Measurements from ENCODE around the gene HSPA12A. TPM values are rescaled to one million over a fixed set of nuclear protein-coding genes. Genes with fewer than 3 reads are reported as not detected.

Gene HSPA12A
- total RNA-seq, 2 donors from 2014 or later, result 13.9 to 15.4 TPM

GRCh38 chr10:116722736-116723427 lies 19.5 kb downstream of the HSPA12A start:
- WGBS, 2 experiments (ENCODE audit: insufficient coverage in 1 of 2, insufficient read length in 1 of 2), result 89 to 100% methylated on average over 3 to 6 of the region's 6 CpGs
- Histone ChIP-seq H3K27me3 (ENCODE audit: control insufficient read depth, insufficient read depth, low read length, poor library complexity, severe bottlenecking) (no peaks in the 10 kb centered on the region), H3K9ac (ENCODE audit: extremely low read depth, low read length, poor library complexity, severe bottlenecking) (no peak overlapping the region), H3K27ac (ENCODE audit: low read depth, low read length) (no peak overlapping the region), H3K36me3 (ENCODE audit: control insufficient read depth, insufficient read depth, low read length) (no peaks in the 10 kb centered on the region), H3K4me1 (ENCODE audit: control insufficient read depth, insufficient read depth, low read length) (peaks cover 5% of the 10 kb centered on the region), H3K9me3 (ENCODE audit: control insufficient read depth, low read length) (no peaks in the 10 kb centered on the region), H3K4me3 (ENCODE audit: low read length) (no peak overlapping the region)
- Mint-ChIP-seq H3K9me3 (no peaks in the 10 kb centered on the region), H3K4me1 (peaks cover 21% of the 10 kb centered on the region), H3K27ac (no peak overlapping the region), H3K4me3 (no peak overlapping the region), H3K36me3 (ENCODE audit: low read depth) (no peaks in the 10 kb centered on the region), H3K27me3 (ENCODE audit: insufficient read depth) (no peaks in the 10 kb centered on the region)
- TF ChIP-seq, protein P1, sequence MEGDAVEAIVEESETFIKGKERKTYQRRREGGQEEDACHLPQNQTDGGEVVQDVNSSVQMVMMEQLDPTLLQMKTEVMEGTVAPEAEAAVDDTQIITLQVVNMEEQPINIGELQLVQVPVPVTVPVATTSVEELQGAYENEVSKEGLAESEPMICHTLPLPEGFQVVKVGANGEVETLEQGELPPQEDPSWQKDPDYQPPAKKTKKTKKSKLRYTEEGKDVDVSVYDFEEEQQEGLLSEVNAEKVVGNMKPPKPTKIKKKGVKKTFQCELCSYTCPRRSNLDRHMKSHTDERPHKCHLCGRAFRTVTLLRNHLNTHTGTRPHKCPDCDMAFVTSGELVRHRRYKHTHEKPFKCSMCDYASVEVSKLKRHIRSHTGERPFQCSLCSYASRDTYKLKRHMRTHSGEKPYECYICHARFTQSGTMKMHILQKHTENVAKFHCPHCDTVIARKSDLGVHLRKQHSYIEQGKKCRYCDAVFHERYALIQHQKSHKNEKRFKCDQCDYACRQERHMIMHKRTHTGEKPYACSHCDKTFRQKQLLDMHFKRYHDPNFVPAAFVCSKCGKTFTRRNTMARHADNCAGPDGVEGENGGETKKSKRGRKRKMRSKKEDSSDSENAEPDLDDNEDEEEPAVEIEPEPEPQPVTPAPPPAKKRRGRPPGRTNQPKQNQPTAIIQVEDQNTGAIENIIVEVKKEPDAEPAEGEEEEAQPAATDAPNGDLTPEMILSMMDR (conservative IDR thresholded peaks at IDR 0.05), result no peak
- peak; percentile 31 for DNase-seq

- H3K9me3 ChIP-seq (ENCODE audit: control insufficient read depth, low read length), result no peaks in the 10 kb centered on the region
- H3K4me3 Mint-ChIP-seq, result no peak overlapping the region
- H3K36me3 ChIP-seq (ENCODE audit: control insufficient read depth, insufficient read depth, low read length), result no peaks in the 10 kb centered on the region
- peaks cover 5% of the 10 kb centered on the region for H3K4me1 ChIP-seq (ENCODE audit: control insufficient read depth, insufficient read depth, low read length)
- no peak overlapping the region for H3K4me3 ChIP-seq (ENCODE audit: low read length)
- TF ChIP-seq, protein P1 (conservative IDR thresholded peaks at IDR 0.05), result no peak
- H3K4me1 Mint-ChIP-seq, result peaks cover 21% of the 10 kb centered on the region
- H3K27ac Mint-ChIP-seq, result peak overlapping the region; percentile 48
- H3K9ac ChIP-seq (ENCODE audit: extremely low read depth, low read length, poor library complexity, severe bottlenecking), result no peak overlapping the region
- no peaks in the 10 kb centered on the region for H3K27me3 Mint-ChIP-seq (ENCODE audit: insufficient read depth)
- peak overlapping the region; percentile 55 for H3K27ac ChIP-seq (ENCODE audit: low read depth, low read length)
- no peaks in the 10 kb centered on the region for H3K36me3 Mint-ChIP-seq (ENCODE audit: low read depth)
- DNase-seq, result peak; percentile 46
- H3K27me3 ChIP-seq (ENCODE audit: control insufficient read depth, insufficient read depth, low read length, poor library complexity, severe bottlenecking), result no peaks in the 10 kb centered on the region
- 78 to 79% methylated on average over 10 to 20 of the region's 20 CpGs for WGBS, 2 experiments (ENCODE audit: insufficient coverage in 1 of 2, insufficient read length in 1 of 2)
- H3K9me3 Mint-ChIP-seq, result no peaks in the 10 kb centered on the region
Measured at GRCh38 chr10:116721547-116722392, 20.6 kb downstream of the HSPA12A start.

DNA sequence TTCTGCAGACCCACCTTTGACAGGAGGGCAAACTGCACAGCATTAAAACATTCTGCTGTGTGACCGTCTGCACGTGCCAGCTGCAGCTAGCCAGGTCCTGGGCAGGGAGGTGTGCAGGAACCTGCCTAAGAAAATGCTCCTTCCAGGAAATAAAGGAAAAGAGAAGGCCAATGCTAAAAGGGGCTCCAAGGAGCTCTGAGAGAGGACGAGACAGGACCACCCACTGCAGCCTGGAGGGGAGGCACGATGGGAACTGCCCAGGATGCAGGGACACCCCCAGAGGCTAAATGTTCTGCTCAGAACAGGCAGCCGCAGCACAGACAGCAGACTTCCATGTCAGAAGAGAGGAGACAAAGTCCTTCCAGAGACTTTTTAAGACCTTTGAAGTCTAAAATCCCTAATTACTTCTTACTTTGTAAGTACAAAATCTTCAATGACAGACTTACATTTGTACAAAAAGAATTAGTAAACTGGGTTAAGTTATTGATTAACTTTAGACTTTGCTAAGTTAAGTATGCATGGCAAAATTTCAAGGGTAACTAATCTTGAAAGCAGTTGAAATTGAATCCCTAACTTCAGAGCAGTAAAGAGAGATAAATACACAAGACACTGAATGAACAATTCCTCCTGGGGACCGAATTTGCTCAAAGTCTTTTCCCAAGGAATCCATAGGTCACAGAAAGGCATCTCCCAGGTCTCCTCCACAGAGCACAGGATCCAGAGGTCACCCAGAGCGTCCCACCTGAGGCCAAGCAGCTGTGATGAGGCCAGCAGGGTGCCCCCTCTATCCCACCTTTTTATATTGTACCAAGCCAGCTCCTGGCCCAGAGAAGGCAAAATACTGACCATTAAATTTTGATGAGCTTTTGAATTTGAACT lies 21.5 kb downstream of the HSPA12A start:
- H3K9ac ChIP-seq (ENCODE audit: extremely low read depth, low read length, poor library complexity, severe bottlenecking), result no peak overlapping the region
- Mint-ChIP-seq H3K4me3 (no peak overlapping the region), H3K9me3 (no peaks in the 10 kb centered on the region), H3K4me1 (peaks cover 29% of the 10 kb centered on the region), H3K36me3 (ENCODE audit: low read depth) (no peaks in the 10 kb centered on the region), H3K27me3 (ENCODE audit: insufficient read depth) (no peaks in the 10 kb centered on the region), H3K27ac (no peak overlapping the region)
- H3K9me3 ChIP-seq (ENCODE audit: control insufficient read depth, low read length), result no peaks in the 10 kb centered on the region
- H3K27me3 ChIP-seq (ENCODE audit: control insufficient read depth, insufficient read depth, low read length, poor library complexity, severe bottlenecking), result no peaks in the 10 kb centered on the region
- DNase-seq, result no peak
- H3K4me3 ChIP-seq (ENCODE audit: low read length), result no peak overlapping the region
- 67 to 79% methylated on average over 5 to 7 of the region's 7 CpGs for WGBS, 2 experiments (ENCODE audit: insufficient coverage in 1 of 2, insufficient read length in 1 of 2)
- peaks cover 5% of the 10 kb centered on the region for H3K4me1 ChIP-seq (ENCODE audit: control insufficient read depth, insufficient read depth, low read length)
- TF ChIP-seq, protein P1 (conservative IDR thresholded peaks at IDR 0.05), result no peak
- H3K36me3 ChIP-seq (ENCODE audit: control insufficient read depth, insufficient read depth, low read length), result no peaks in the 10 kb centered on the region
- H3K27ac ChIP-seq (ENCODE audit: low read depth, low read length), result no peak overlapping the region

Data from endodermal cell (in vitro differentiated cells).